Measurements from ENCODE around the gene OR1D5.
"Not testable (repeated sequence)": the region's sequence is repeated elsewhere in the genome, so short reads cannot be mapped to it uniquely, and the experiment has no call there.

Gene OR1D5

GRCh38 chr17:3032258-3033247 lies 30.9 kb downstream of the OR1D5 start:
- FAIRE-seq, result no peak

- FAIRE-seq, result not testable (repeated sequence)
Measured at GRCh38 chr17:3030852-3031470, 32.4 kb downstream of the OR1D5 start.

- FAIRE-seq, result no peak
Measured at GRCh38 chr17:3030096-3030495, 33.3 kb downstream of the OR1D5 start.

GRCh38 chr17:3029213-3029913 lies 34.0 kb downstream of the OR1D5 start:
- FAIRE-seq, result no peak

GRCh38 chr17:3027786-3028532 lies 35.4 kb downstream of the OR1D5 start:
- no peak for FAIRE-seq

GRCh38 chr17:3026856-3027751 lies 36.3 kb downstream of the OR1D5 start:
- no peak for FAIRE-seq

- FAIRE-seq, result no peak
Measured at GRCh38 chr17:3026125-3026855, 37.1 kb downstream of the OR1D5 start.

DNA sequence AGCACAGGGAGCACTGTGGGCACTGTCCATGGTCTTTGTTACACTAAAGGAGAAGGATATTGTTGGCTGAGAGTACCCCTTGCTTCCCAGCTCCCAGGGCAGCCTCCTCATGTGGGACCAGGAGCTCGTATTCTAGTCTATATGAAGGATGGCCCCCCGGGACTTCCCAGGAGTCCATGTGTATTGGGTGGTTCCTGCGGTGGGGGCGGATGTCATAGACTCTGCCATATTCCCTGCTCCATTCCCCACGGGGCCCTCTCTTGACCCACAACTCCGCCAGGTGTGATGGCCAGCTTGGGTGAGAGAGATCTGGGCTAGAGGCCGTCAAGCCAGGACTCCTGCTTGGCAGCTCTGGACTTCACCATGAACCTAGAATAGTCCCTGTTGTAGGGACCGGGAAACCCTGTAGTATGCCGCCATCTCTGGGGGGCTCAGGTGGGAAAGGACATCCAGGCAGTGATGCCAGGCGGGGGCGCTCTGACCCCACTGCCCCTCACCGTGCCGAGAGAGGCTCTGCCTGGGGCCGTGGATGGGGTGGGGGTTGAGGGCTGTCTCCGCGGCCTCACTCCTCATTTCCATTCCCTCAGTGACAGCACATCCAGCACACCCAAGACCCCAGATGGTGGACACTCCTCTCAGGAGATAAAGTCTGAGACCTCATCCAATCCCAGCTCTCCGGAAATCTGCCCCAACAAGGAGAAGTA lies 37.8 kb downstream of the OR1D5 start:
- FAIRE-seq, result no peak

DNA sequence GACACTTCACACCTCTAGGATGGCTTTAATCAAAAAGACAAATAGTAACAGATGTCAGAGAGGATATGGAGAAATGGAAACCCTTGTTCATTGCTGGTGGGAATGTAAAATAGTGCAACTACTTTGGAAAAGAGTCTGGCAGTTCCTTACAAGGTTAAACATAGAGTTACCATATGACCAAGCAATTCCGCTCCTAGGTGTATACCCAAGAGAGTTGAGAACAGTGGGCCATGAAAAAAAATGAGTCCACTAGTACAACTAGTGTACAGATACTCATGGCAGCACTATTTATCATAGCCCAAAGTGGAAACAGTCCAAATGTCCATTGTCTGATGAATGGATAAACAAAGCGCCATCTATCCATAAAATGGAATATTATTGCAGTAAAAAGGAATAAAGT lies 39.1 kb downstream of the OR1D5 start:
- FAIRE-seq, result no peak

- no peak for FAIRE-seq
Measured at GRCh38 chr17:3022197-3022596, 41.2 kb downstream of the OR1D5 start.

GRCh38 chr17:3020381-3020780 lies 43.0 kb downstream of the OR1D5 start:
- FAIRE-seq, result no peak

- no peak for FAIRE-seq
Measured at GRCh38 chr17:3019761-3020160, 43.6 kb downstream of the OR1D5 start.

- no peak for FAIRE-seq
Measured at GRCh38 chr17:3017936-3018335, 45.5 kb downstream of the OR1D5 start.

GRCh38 chr17:3015890-3016289 lies 47.5 kb downstream of the OR1D5 start:
- FAIRE-seq, result no peak

GRCh38 chr17:3012926-3013581 lies 50.4 kb downstream of the OR1D5 start:
- FAIRE-seq, result no peak

Data from TTC549 (cell line).